Tibial nerve (tissue), 3 donors: ENCODE data around the gene RNF220.

Experiments used
- POLR2A ChIP-seq, 2 donors: fragments of 450-650 bp; IDR thresholded peaks; one replicate each; pipeline ENCODE4 v1.6.1; 2017; ENCODE audit warnings: antibody characterized with exemption in 2 of 2, mild to moderate bottlenecking in 2 of 2, moderate library complexity in 2 of 2
- TF ChIP-seq, protein P1 (sequence below), 5 experiments: fragments of 200-600 bp in 3 of 5; fragments of 450-650 bp in 2 of 5; sonication (generic) in 3 of 5; IDR thresholded peaks; one replicate each; pipeline ENCODE4 v1.5.1; 2016 to 2019; ENCODE audit warnings: antibody characterized with exemption in 5 of 5, mild to moderate bottlenecking in 3 of 5, moderate library complexity in 2 of 5

DNA sequence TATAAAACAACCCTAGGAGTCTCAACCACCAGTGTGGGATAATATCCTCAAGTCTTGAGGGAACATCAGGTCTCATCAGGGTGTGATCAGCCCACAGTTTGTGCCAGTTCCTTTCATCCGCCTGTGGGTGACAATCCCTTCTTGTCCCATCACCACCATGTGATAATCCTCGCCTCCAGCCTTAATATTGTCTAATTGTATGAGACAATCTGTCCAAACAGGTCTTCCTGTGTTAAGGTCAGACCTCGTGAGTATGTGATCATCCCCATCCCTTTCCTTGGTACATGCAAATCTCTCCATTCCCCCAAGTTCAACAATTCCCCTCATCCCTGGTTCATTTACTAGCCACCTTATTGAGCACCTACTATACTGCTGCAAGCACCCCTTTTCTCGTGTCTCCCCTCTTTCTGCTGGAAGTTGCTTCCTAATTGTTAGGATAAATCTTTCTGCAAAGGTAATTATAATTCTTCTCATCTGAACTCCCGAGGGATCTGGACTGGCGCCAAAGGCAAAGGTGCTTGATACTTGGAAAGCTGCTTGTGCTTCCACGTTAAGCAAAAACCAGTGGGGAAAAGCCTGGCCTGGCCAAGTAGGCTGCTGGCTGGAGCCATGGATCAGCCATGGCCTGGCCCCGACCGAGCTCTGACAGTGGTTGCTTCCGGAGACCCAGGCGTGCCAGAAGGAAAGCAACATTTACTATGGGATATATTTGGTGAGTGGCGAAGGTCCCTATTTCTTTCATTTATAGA lies 92.5 kb downstream of the RNF220 start:
- TF ChIP-seq, protein P1, sequence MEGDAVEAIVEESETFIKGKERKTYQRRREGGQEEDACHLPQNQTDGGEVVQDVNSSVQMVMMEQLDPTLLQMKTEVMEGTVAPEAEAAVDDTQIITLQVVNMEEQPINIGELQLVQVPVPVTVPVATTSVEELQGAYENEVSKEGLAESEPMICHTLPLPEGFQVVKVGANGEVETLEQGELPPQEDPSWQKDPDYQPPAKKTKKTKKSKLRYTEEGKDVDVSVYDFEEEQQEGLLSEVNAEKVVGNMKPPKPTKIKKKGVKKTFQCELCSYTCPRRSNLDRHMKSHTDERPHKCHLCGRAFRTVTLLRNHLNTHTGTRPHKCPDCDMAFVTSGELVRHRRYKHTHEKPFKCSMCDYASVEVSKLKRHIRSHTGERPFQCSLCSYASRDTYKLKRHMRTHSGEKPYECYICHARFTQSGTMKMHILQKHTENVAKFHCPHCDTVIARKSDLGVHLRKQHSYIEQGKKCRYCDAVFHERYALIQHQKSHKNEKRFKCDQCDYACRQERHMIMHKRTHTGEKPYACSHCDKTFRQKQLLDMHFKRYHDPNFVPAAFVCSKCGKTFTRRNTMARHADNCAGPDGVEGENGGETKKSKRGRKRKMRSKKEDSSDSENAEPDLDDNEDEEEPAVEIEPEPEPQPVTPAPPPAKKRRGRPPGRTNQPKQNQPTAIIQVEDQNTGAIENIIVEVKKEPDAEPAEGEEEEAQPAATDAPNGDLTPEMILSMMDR (IDR thresholded peaks at IDR 0.05): no peak
- no peak for TF ChIP-seq POLR2A (IDR thresholded peaks at IDR 0.05)
